HG02885 (cell line): ENCODE results near the gene KAZN.

ENCODE experiments used
- ATAC-seq: cut with Tn5 transposase; IDR thresholded peaks from one replicate; pipeline ENCODE4 v1.9.1; 2021; ENCODE audit warnings: mild to moderate bottlenecking; ENCODE audit not compliant: unreplicated experiment, poor library complexity

The KAZN gene

DNA sequence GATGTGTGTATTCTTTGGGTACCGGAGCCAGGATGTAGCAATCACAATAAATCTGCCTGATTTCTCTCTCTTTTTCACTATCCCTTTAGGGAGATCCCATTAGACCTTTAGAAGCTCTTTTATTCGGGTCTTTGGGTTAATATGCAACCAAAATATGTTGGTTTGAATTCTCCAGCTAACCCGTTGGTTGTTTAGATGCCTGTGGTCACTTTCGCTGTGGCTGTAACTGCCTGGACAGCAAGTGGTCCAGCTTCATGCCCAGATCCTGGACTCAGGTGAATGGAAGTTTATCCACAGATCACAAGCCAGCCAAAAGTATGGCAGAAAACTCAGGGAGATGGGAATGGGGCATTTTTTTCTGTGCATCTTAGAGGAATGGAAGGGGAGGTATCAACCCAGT, 12.3 kb downstream of the KAZN start:
- no peak for ATAC-seq

DNA sequence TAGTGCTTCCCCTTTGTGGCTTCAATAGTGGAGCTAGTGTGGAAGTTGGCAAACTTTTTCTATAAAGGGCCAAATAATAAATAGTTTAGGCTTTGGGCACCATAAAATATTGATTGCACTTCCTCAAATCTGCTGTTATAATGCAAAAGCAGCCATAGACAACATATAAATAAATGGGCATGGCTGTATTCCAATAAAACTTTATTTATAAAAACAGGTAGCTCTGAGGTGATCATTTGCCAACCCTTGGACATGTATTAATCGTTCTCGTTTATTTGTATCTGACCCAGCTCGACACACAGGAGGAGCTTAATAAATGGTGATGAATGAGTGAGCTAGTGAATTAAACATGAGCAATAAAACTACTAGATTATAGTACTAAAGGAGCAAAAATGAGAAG, 13.3 kb downstream of the KAZN start:
- ATAC-seq, result no peak

DNA sequence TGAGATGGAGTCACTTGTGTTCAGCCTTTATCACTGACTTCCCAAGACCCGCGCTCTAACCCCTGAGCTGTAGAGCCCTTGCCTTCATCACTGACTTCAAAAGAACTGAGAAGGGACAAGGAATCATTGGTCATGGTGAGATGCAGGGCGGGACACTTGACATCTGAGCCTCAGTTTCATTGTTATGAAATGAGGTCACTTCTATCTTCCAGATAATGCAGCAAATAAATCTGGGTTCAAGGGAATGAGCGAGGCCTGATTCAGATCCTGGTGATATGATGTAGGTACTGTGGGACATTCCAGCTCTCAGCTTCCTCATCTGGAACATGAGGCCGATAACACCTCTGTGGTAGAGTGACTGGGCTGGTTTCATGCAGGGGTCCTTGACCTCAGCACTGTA, 13.8 kb downstream of the KAZN start:
- no peak for ATAC-seq

GRCh38 chr1:14613926-14614325, 15.4 kb downstream of the KAZN start:
- no peak for ATAC-seq

DNA sequence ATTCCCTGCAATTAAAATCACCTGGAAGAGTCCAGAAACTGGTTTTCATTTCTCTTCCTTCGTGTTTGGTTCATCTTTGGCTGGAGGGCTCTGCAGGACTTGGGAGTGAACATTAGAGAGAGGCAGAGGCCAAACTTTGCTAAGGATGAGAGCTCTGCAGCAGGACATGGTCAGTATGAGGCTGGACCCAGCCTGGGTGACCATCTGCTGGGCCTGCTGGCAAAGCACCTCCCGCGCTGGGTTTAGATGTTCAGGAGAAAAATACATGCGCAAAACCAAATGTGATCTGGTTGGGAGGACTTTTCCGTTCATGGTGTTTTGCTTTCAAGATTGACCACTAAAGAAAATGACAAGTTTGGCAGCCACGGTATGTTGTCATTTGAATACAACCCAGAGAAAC, 15.9 kb downstream of the KAZN start:
- no peak for ATAC-seq

DNA sequence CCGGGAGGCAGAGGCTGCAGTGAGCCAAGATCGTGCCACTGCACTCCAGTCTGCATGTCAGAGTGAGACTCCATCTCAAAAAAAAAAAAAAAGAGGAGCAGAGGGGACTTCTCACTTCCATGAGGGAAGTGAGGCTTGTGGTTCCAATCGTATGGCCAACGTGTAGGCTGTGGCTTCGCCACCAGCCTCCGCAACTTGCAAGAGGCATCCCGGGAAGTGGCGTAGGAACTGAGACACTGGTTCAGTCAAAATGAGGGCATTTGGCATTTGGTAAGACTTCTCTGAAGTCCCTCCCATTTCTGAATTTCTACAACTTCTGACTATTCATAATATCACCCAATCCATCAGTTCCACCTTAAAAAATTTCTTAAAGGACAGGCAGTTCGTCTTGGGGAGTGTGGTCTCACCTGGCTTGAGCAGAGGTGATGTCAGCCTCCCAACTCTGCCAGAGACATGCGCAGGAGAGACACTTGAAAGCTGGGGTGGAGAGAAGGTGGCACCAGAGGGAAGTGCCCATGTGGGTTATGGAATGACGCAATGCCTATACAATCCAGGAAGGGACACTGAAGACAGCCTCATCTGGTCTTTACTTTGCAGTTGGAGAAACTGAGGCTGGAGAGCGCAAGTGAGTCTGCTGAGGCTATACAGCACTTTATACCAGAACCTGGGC, 17.2 kb downstream of the KAZN start:
- ATAC-seq, result no peak

- no peak for ATAC-seq
Measured at GRCh38 chr1:14616632-14617396, 18.3 kb downstream of the KAZN start.

DNA sequence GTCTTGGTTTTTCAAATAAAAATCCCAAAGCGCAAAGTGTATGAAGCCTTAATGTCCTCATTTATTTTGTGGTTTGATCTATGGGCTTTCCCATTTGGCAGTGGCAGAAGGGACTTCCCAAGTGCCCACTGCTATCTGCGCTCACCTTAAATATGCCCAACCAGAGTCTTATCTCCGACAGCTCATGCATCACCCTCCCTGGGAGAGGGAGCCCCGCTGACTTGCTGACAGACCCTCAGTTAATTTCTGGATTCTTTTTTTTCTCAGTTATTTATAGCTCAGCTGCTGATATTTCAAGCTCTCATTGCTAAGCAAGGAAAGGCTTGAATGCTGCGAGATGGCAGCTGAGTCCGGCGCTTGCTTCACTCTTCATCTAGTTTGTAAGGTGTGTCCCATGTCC, 19.3 kb downstream of the KAZN start:
- no peak for ATAC-seq

DNA sequence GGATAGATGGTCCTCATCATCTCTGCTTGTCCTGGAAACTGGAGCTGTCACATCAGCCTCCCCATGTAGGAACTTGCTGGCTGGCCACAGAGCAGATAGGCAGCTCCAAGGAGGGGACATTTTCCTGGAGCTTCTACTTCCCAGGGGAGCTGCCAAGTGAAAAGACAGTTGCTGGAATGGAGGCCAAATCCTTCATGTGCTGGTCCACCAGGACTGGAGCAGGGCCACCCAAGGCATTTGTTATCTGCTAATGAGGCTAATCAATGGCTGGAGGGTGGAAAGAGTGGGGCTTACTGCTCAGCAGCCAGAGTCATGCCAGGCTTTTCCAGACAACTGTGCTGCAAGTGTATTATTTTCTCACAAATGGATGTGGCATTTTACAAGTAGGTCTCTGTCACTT, 22.5 kb downstream of the KAZN start:
- ATAC-seq, result no peak

GRCh38 chr1:14623090-14623489, 24.6 kb downstream of the KAZN start:
- ATAC-seq, result no peak

- ATAC-seq, result no peak
Measured at GRCh38 chr1:14624941-14625340, 26.5 kb downstream of the KAZN start.

GRCh38 chr1:14625572-14625971, 27.1 kb downstream of the KAZN start:
- no peak for ATAC-seq

- no peak for ATAC-seq
Measured at GRCh38 chr1:14625996-14626395, 27.5 kb downstream of the KAZN start.

DNA sequence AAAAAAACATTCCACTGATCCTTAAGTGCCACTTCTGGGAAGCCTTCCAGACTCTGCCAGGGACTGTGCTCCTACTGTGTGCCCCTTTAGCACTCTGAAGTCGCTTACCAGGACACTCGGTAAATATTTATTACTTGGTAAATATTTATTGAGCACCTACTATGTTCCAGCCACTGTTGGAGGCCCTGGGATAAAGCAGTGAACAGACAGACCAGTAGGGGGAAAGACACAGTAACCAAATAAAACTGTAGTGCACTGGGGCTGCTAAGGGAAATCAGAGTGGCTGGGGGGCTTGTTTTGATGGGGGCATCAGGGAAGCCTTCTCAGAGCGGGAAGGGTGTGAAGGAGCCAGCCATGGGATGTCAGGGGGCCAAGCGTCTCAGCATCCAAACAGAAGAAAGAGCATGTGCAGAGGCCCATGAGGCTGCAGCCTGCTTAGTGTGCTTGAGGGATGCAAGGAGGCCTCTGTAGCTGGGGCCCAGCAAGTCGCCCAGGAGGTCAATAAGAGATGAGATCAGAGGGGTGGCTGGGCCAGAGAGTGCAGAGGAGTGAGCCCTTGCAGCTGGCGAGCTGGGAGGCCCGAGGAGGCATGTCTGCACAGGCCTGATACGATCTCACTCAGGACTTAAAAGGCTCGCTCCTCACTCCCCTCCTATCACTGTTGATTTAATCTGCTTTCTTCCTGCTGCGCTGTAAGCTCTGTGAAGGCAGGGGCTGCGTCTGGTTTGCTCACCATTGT, 28.6 kb downstream of the KAZN start:
- ATAC-seq, result no peak

- ATAC-seq, result no peak
Measured at GRCh38 chr1:14627608-14628489, 29.4 kb downstream of the KAZN start.

GRCh38 chr1:14629363-14630014, 31.0 kb downstream of the KAZN start:
- no peak for ATAC-seq

- no peak for ATAC-seq
Measured at GRCh38 chr1:14630986-14631385, 32.5 kb downstream of the KAZN start.

GRCh38 chr1:14631421-14631820, 32.9 kb downstream of the KAZN start:
- ATAC-seq, result no peak

DNA sequence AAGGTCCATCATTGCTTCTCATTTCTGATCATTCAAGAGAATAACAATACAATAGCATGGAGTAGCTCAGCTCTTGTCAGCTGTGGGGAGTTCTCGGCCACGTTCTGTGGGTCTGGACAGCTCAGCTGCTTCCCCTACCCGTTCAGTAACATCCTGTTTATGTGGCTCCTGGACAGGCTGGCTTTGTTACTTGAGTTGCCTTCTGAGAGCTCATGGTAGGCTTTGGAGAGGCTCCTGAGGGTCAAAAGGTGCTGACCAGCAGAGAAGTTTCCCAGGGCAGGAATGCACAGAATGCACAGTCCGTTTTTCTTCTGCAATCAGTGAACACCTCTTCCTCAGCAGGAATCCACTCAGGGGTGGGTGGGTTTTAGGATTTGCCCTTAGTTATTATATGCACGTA, 36.0 kb downstream of the KAZN start:
- no peak for ATAC-seq

- ATAC-seq, result no peak
Measured at GRCh38 chr1:14635421-14635820, 36.9 kb downstream of the KAZN start.
